Adrenal gland (tissue), 5 donors: ENCODE data around the gene WSCD2.

Experiments used
- CTCF ChIP-seq, 6 experiments: fragments of 450-650 bp in 4 of 6; fragments of 200-600 bp in 2 of 6; sonication (generic) in 1 of 6; IDR thresholded peaks; 1 replicate in 5 of 6; 2 replicates in 1 of 6; pipeline versions ENCODE4 v1.5.1 to v1.8.0; 2016 to 2021; ENCODE audit warnings: antibody characterized with exemption in 6 of 6, mild to moderate bottlenecking in 2 of 6, moderate library complexity in 1 of 6
- POLR2A ChIP-seq, 2 donors: fragments of 450-650 bp; IDR thresholded peaks; one replicate each; pipeline ENCODE4 v1.6.1; 2017; ENCODE audit warnings: antibody characterized with exemption in 2 of 2, mild to moderate bottlenecking in 2 of 2, moderate library complexity in 1 of 2
- donor health status: DM: no; HTN: no; CAD: no.

GRCh38 chr12:108284163-108284562, 155.1 kb downstream of the WSCD2 start:
- TF ChIP-seq CTCF (IDR thresholded peaks at IDR 0.05) (no peak), POLR2A (IDR thresholded peaks at IDR 0.05) (no peak)
